Endothelial cell of umbilical vein (primary cell): ENCODE data around the gene HPGDS. TPM values are rescaled to one million over a fixed set of nuclear protein-coding genes. Genes with fewer than 3 reads are reported as not detected.
"Not testable (repeated sequence)": the region's sequence is repeated elsewhere in the genome, so short reads cannot be mapped to it uniquely, and the experiment has no call there.

Experiments
- BruUV-seq: library from RNA; stranded (reverse); fragments of 400-500 nt; replicated peaks from 2 replicates; lab custom pipeline; 2021; lab: Mats Ljungman, UMichigan
- CTCF ChIA-PET: fragments of 300-600, 350-600 bp; sonication (Branson Sonifier 250); formaldehyde crosslinking; loops from one replicate; lab custom pipeline; 2021; ENCODE audit warnings: antibody characterized with exemption, inconsistent platforms; lab: Charles Lee
- POLR2A ChIA-PET: fragments of 300-600, 350-600 bp; sonication (Branson Sonifier 250); formaldehyde crosslinking; loops from one replicate; lab custom pipeline; 2021; ENCODE audit warnings: antibody characterized with exemption, inconsistent platforms; lab: Charles Lee
- DNase-seq: peaks from one replicate; pipeline ENCODE4 v3.0.0-alpha.2; 2011; ENCODE audit warnings: low read depth, low spot score
- FAIRE-seq: peaks from 2 replicates; lab custom pipeline; 2011; peaks lifted over from hg19 to GRCh38; lab: Jason Lieb, UNC
- H2AFZ ChIP-seq: 2 replicates; pipeline ENCODE4 v1.6.0; 2012; ENCODE audit warnings: low read depth, low read length, control low read depth, inconsistent platforms
- H3K27ac ChIP-seq: 2 replicates; pipeline ENCODE4 v1.5.1; 2011; ENCODE audit warnings: low read depth, mild to moderate bottlenecking, control low read depth, low read length, moderate library complexity; ENCODE audit not compliant: insufficient read depth
- H3K27me3 ChIP-seq, 2 experiments: 2 replicates each; pipeline versions ENCODE4 v1.6.0 to v1.6.1; 2011; ENCODE audit warnings: low read length in 2 of 2, mixed read lengths in 1 of 2; ENCODE audit not compliant: control insufficient read depth in 2 of 2, insufficient read depth in 2 of 2
- H3K36me3 ChIP-seq, 2 experiments: 2 replicates in 1 of 2; 3 replicates in 1 of 2; pipeline ENCODE4 v1.5.1; 2011; ENCODE audit warnings: low read length in 2 of 2, mild to moderate bottlenecking in 1 of 2, moderate library complexity in 1 of 2; ENCODE audit not compliant: control insufficient read depth in 2 of 2, insufficient read depth in 2 of 2; ENCODE audit errors: extremely low read depth in 1 of 2
- H3K4me1 ChIP-seq: 3 replicates; pipeline ENCODE4 v1.5.1; 2011; ENCODE audit warnings: mild to moderate bottlenecking, low read length; ENCODE audit not compliant: control insufficient read depth, insufficient read depth; ENCODE audit errors: extremely low read depth
- H3K4me2 ChIP-seq: 2 replicates; pipeline ENCODE4 v1.6.1; 2011; ENCODE audit warnings: low read length, control low read depth, mixed read lengths; ENCODE audit not compliant: insufficient read depth
- H3K4me3 ChIP-seq, 3 experiments: fragments of 200-600 bp in 1 of 3; sonication (generic), shearing (Covaris generic) in 1 of 3; replicated peaks in 1 of 3; 2 replicates each; pipeline ENCODE4 v1.5.1; 2011 to 2016; ENCODE audit warnings: control low read depth in 3 of 3, low read length in 3 of 3, mild to moderate bottlenecking in 2 of 3, inconsistent platforms in 1 of 3, low read depth in 1 of 3, moderate library complexity in 1 of 3; ENCODE audit not compliant: insufficient read depth in 1 of 3
- H3K79me2 ChIP-seq: 2 replicates; pipeline ENCODE4 v1.6.0; 2012; ENCODE audit warnings: low read length, inconsistent platforms; ENCODE audit not compliant: control insufficient read depth, insufficient read depth
- H3K9ac ChIP-seq: replicated peaks from 2 replicates; pipeline ENCODE3; 2011; ENCODE audit warnings: low read length, control low read depth; ENCODE audit not compliant: insufficient read depth; ENCODE audit errors: extremely low read depth
- H3K9me1 ChIP-seq: replicated peaks from 3 replicates; pipeline ENCODE4 v1.6.0; 2011; ENCODE audit warnings: mild to moderate bottlenecking, low read length; ENCODE audit not compliant: control insufficient read depth, insufficient read depth; ENCODE audit errors: extremely low read depth
- H3K9me3 ChIP-seq: replicated peaks from 2 replicates; pipeline ENCODE4 v1.5.1; 2012; ENCODE audit warnings: low read length, inconsistent platforms; ENCODE audit not compliant: control insufficient read depth, insufficient read depth
- H4K20me1 ChIP-seq: replicated peaks from 2 replicates; pipeline ENCODE3; 2011; ENCODE audit warnings: mild to moderate bottlenecking, low read length; ENCODE audit not compliant: control insufficient read depth, insufficient read depth; ENCODE audit errors: extremely low read depth
- CTCF ChIP-seq, 2 donors: IDR thresholded peaks; 1 replicate in 1 of 2; 2 replicates in 1 of 2; pipeline ENCODE4 v1.5.1; 2011; ENCODE audit warnings: low read length in 2 of 2, mild to moderate bottlenecking in 2 of 2, moderate library complexity in 2 of 2, control low read depth in 1 of 2, inconsistent platforms in 1 of 2, low read depth in 1 of 2; ENCODE audit not compliant: insufficient read depth in 1 of 2; ENCODE audit errors: extremely low read depth in 1 of 2
- EZH2 ChIP-seq: IDR thresholded peaks from 2 replicates; pipeline ENCODE4 v1.6.1; 2012; ENCODE audit warnings: borderline replicate concordance, low read depth, mild to moderate bottlenecking, moderate library complexity, low read length, inconsistent platforms; ENCODE audit not compliant: severe bottlenecking
- FOS ChIP-seq: IDR thresholded peaks from 2 replicates; pipeline ENCODE4 v1.6.1; 2011; ENCODE audit warnings: mild to moderate bottlenecking, low read length, moderate library complexity, borderline replicate concordance; ENCODE audit not compliant: insufficient read depth
- GATA2 ChIP-seq: IDR thresholded peaks from 2 replicates; pipeline ENCODE4 v1.7.0; 2011; ENCODE audit warnings: low read depth, mild to moderate bottlenecking, moderate library complexity, mixed read lengths, low read length; ENCODE audit not compliant: insufficient read length, insufficient read depth
- JUN ChIP-seq: IDR thresholded peaks from 2 replicates; pipeline ENCODE4 v1.6.1; 2011; ENCODE audit warnings: borderline replicate concordance, low read depth; ENCODE audit not compliant: insufficient read length, insufficient read depth
- MAX ChIP-seq: IDR thresholded peaks from 2 replicates; pipeline ENCODE4 v1.6.1; 2011; ENCODE audit not compliant: insufficient read depth, insufficient read length
- MYC ChIP-seq: IDR thresholded peaks from one replicate; pipeline ENCODE4 v1.6.1; 2011; ENCODE audit warnings: mild to moderate bottlenecking, low read depth, low read length
- POLR2A ChIP-seq: IDR thresholded peaks from 2 replicates; pipeline ENCODE4 v1.6.1; 2012; ENCODE audit warnings: low read depth, mild to moderate bottlenecking, control low read depth, low read length
- POLR2AphosphoS5 ChIP-seq: IDR thresholded peaks from 2 replicates; pipeline ENCODE4 v1.6.1; 2012; ENCODE audit warnings: low read depth, mild to moderate bottlenecking, control low read depth, low read length, moderate library complexity; ENCODE audit not compliant: insufficient read depth
- dilution Hi-C: fragments of 300-500 bp; cut with MboI; formaldehyde crosslinking; loops from one replicate; pipeline ENCODE4 v1.15.0; 2019; ENCODE audit warnings: low sequenced_read_pairs; ENCODE audit not compliant: extremely low pct_ligation_motif_present
- intact Hi-C: fragments of 100-400 bp; cut with micrococcal nuclease; formaldehyde crosslinking; loops from one replicate; pipeline ENCODE4 v1.10.0; 2022
- polyA plus RNA-seq, 4 experiments: library from polyadenylated mRNA; depleted of rRNA in 3 of 4; stranded (reverse) in 3 of 4; unstranded in 1 of 4; fragments of >200 nt; gene quantifications; 2 replicates each; pipeline versions ENCODE4 v1.2.1 to v1.2.3, GENCODE V29; 2011 to 2012; ENCODE audit warnings: missing spikeins in 1 of 4
- total RNA-seq: library from RNA; stranded (reverse); gene quantifications from 2 replicates; pipeline ENCODE4 v1.2.3, GENCODE V29; 2021

The HPGDS gene
- total and polyA plus RNA-seq, 2 donors (not counting 3 experiments of a cell fraction or from before 2014, with no cell fraction given) = not detected

DNA sequence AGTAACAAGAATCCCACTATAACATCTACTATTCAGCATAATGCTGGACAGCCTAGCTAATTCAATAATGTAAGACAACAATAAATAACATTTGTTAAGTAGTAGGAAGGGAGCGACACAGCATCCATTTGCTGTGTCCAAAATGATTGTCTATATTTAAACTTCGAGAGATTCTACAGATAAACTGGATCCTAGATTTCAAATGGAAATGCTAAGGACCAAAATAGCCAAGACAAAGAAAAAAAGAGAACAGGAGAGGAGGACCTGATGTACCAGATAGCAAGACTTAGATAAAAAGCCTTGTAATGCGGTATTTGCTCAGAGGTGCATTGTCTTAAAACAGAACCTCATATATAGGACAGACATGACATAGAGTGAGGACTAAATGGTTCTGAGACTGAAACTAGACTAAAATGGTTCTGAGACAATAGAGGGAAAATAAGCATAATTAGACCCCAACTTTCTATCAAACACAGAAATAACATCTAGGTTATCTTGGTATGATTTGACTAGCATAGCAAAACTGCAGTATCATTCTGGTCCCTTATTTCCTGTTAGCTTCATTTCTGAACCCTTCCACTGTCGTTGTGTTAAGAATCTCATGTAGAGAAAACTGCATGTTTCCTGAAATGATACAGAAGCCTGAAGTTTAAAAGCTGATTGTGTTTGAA, 3.8 kb downstream of the HPGDS start:
- no peak for FAIRE-seq
- Histone ChIP-seq H3K9me3 (no peaks in the 10 kb centered on the region), H3K27ac (no peak overlapping the region), H3K4me1 (no peaks in the 10 kb centered on the region), H3K79me2 (no peaks in the 10 kb centered on the region), H3K4me3 (no peak overlapping the region), H2AFZ (peak overlapping the region; percentile 26), H3K4me2 (no peak overlapping the region), H4K20me1 (no peaks in the 10 kb centered on the region), H3K27me3 (no peaks in the 10 kb centered on the region), H3K36me3 (no peaks in the 10 kb centered on the region), H3K9ac (no peak overlapping the region), H3K9me1 (no peaks in the 10 kb centered on the region)
- ChIA-PET POLR2A (no interaction called here), CTCF (interaction anchor here (0.9 to 2.6 kb wide), 7 partner anchors 11 to 92 kb away, joined by 3 to 8 read pairs (median 4); no protein-coding TSS in a partner anchor)
- DNase-seq = no peak
- intact Hi-C loops (loop anchor here (2.0 kb wide), 1 partner anchor 16 kb away; no protein-coding TSS in a partner anchor), dilution Hi-C loops (no loop called here)
- no TSS peak for BruUV-seq
- TF ChIP-seq CTCF (IDR thresholded peaks at IDR 0.05; ENCODE audit: extremely low read depth in 1 of 2, insufficient read depth in 1 of 2, low read depth in 1 of 2, low read length in 2 of 2) = no peak
- no peak for TF ChIP-seq FOS
- no peak for TF ChIP-seq MYC
- TF ChIP-seq MAX = no peak
- TF ChIP-seq POLR2A = no peak
- TF ChIP-seq JUN = no peak
- TF ChIP-seq POLR2AphosphoS5 = no peak
- no peak for TF ChIP-seq GATA2
- TF ChIP-seq EZH2 = no peak

DNA sequence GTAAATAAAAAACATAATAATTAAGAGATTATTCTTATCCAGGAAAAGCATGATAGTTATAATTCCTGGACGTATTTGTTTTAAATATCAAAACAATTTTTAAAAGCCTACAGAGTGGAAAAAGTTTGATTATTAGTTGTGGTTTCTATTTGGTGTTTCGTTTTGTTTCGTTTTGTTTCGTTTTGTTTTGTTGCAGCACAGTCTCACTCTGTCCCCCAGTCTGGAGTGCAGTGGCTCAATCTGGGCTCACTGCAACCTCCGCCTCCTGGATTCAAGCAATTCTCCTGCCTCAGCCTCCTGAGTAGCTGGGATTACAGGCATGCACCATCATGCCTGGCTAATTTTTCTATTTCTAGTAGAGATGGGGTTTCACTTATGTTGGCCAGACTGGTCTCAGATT, 5.8 kb downstream of the HPGDS start:
- H2AFZ ChIP-seq, H3K9ac ChIP-seq, H3K36me3 ChIP-seq, H3K4me1 ChIP-seq, H3K27ac ChIP-seq, POLR2A ChIA-PET, FAIRE-seq, H3K4me3 ChIP-seq, BruUV-seq, dilution Hi-C loops, H3K9me1 ChIP-seq, H4K20me1 ChIP-seq, DNase-seq, H3K79me2 ChIP-seq, intact Hi-C loops, H3K4me2 ChIP-seq, H3K27me3 ChIP-seq, CTCF ChIA-PET, H3K9me3 ChIP-seq: not testable (repeated sequence)
